ENCODE results near the gene TFCP2L1.

The TFCP2L1 gene

DNA sequence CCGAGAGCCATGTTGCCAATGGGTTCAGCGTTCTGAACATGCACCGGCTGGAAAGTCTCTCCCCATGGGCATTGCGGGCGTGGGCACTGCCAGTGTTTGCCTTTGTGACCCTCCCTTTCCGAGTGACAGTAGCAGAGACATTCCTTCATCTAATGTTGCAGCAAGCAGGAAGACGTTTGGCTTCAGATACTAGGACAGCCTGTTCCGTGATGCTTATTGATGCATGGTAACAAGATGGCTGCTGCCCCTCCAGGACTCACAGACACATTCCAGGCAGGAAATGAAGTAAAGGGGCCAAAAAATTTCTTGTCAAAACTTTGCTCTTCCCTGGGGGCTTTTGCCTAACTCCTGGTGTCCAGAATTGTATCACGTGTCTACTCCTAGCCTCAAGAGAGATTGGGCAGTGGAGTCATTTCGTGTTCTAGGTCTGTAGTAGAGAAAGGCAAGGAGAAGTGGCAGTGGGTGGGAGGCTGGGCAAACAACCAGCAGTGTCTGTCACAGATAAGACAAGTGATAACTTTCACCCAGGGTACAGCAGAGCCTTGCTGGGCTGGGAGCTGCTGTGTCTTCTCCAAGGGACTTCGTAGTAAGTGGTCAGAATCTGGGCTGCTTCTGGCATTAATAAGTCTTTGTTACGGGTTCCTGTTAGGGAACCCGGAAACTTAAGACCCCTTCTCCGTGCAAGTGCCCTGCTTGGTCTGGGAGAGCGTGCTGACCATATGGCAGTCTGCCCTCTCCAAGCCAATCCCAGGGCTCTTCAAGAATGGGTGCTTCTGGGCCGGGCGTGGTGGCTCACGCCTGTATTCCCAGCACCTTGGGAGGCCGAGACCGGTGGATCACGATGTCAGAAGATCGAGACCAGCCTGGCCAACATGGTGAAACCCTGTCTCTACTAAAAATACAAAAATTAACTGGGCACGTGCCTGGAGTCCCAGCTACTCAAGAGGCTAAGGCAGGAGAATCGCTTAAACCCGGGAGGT, 93.5 kb downstream of the TFCP2L1 start:
- Histone ChIP-seq H3K27me3 (ENCODE audit: insufficient read depth, poor library complexity, severe bottlenecking) (no peaks in the 10 kb centered on the region), H3K27ac (replicated peaks) (no peak overlapping the region), H3K4me3 (replicated peaks; ENCODE audit: insufficient read depth, low read length) (no peak overlapping the region)
- TF ChIP-seq CTCF (IDR thresholded peaks at IDR 0.05; ENCODE audit: insufficient read depth, low read length) (no peak), SPI1 (IDR thresholded peaks at IDR 0.05; ENCODE audit: borderline replicate concordance, low read depth) (no peak), REST (IDR thresholded peaks at IDR 0.05; ENCODE audit: insufficient replicate concordance, low read depth) (no peak), GABPA (IDR thresholded peaks at IDR 0.05; ENCODE audit: low read depth) (no peak)
- DNase-seq (ENCODE audit: low read depth in 1 of 2, low spot score in 1 of 2) = no peak

- Histone ChIP-seq H3K27ac (replicated peaks) (no peak overlapping the region), H3K27me3 (ENCODE audit: insufficient read depth, poor library complexity, severe bottlenecking) (no peaks in the 10 kb centered on the region), H3K4me3 (replicated peaks; ENCODE audit: insufficient read depth, low read length) (no peak overlapping the region)
- TF ChIP-seq POLR2AphosphoS5 (IDR thresholded peaks at IDR 0.05; ENCODE audit: low read depth) = no peak
- no peak for TF ChIP-seq REST (IDR thresholded peaks at IDR 0.05; ENCODE audit: insufficient replicate concordance, low read depth)
- TF ChIP-seq CTCF (IDR thresholded peaks at IDR 0.05; ENCODE audit: insufficient read depth, low read length) = no peak
- TF ChIP-seq SPI1 (IDR thresholded peaks at IDR 0.05; ENCODE audit: borderline replicate concordance, low read depth) = no peak
- no peak for TF ChIP-seq GABPA (IDR thresholded peaks at IDR 0.05; ENCODE audit: low read depth)
- no peak for DNase-seq (ENCODE audit: low read depth in 1 of 2, low spot score in 1 of 2)
These were observed 95.2 kb downstream of the TFCP2L1 start for GRCh38 chr2:121189661-121190381.

GRCh38 chr2:121189011-121189410, 96.0 kb downstream of the TFCP2L1 start:
- no peaks in the 10 kb centered on the region for H3K27me3 ChIP-seq (ENCODE audit: insufficient read depth, poor library complexity, severe bottlenecking)
- no peak overlapping the region for H3K27ac ChIP-seq (replicated peaks)
- DNase-seq (ENCODE audit: low read depth in 1 of 2, low spot score in 1 of 2) = peak; percentile 50 to 57
- no peak overlapping the region for H3K4me3 ChIP-seq (replicated peaks; ENCODE audit: insufficient read depth, low read length)
- no peak for TF ChIP-seq REST (IDR thresholded peaks at IDR 0.05; ENCODE audit: insufficient replicate concordance, low read depth)
- peak; percentile 27; the same call in 1 of the 2 replicates for TF ChIP-seq SPI1 (IDR thresholded peaks at IDR 0.05; ENCODE audit: borderline replicate concordance, low read depth)
